D721Med (cell line): ENCODE measurements around the gene HRAS.

Experiments
- DNase-seq: peaks from one replicate; pipeline ENCODE4 v3.0.0; 2011; ENCODE audit warnings: low spot score; ENCODE audit not compliant: insufficient read length
- FAIRE-seq: peaks from 2 replicates; lab custom pipeline; 2011; peaks lifted over from hg19 to GRCh38; lab: Jason Lieb, UNC
- CTCF ChIP-seq: IDR thresholded peaks from 2 replicates; pipeline ENCODE4 v1.5.1; 2012; ENCODE audit warnings: mild to moderate bottlenecking, control low read depth; ENCODE audit not compliant: insufficient read depth; ENCODE audit errors: missing control alignments

HRAS gene

GRCh38 chr11:492427-493226, 42.7 kb downstream of the HRAS start:
- no peak for TF ChIP-seq CTCF
- FAIRE-seq (no peak), DNase-seq (no peak)

DNA sequence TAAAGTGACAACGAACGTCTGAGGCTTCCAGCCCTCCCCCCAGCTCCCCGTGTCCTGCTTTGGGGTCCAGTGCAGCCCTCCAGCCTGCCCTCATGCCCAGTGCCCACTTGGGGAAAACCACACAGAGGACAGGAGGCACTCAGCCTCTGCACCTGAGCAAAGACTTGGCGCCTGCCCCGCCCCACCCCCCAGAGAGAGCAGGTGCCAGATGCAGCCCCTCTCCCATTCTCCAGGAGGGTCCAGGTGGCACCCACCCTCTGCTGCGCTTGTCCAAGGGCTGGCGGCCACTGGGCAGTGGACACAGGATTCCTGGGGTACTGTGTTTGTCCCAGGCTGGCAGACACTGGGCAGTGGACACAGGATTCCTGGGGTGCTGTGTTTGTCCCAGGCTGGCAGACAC, 44.0 kb downstream of the HRAS start:
- FAIRE-seq (no peak), DNase-seq (no peak)
- TF ChIP-seq CTCF: no peak

GRCh38 chr11:490930-491260, 44.5 kb downstream of the HRAS start:
- FAIRE-seq (no peak), DNase-seq (no peak)
- no peak for TF ChIP-seq CTCF

- DNase-seq (no peak), FAIRE-seq (no peak)
- no peak for TF ChIP-seq CTCF
Observed at GRCh38 chr11:490186-490929, 45.0 kb downstream of the HRAS start.

GRCh38 chr11:489610-490185, 45.7 kb downstream of the HRAS start:
- no peak for FAIRE-seq
- no peak for TF ChIP-seq CTCF
- no peak for DNase-seq

- TF ChIP-seq CTCF: no peak
- no peak for DNase-seq
Observed at GRCh38 chr11:488992-489391, 46.4 kb downstream of the HRAS start.

More at GRCh38 chr11:488992-489391, 46.4 kb downstream of the HRAS start:
- FAIRE-seq: no peak
